ENCODE results near the gene SNX8.
A peak's percentile ranks its signal among the peaks of the same experiment; 100 is the strongest.

Gene SNX8

GRCh38 chr7:2242541-2243429, 71.5 kb downstream of the SNX8 start:
- DNase-seq, result peak; percentile 5 to 35

GRCh38 chr7:2241580-2242540, 72.4 kb downstream of the SNX8 start, which contains the start of the genes MRM2 and NUDT1:
Gene MRM2, minus strand, starts transcription at chr7:2242205. Its CDS starts 36 bp downstream, at chr7:2242169.
Gene NUDT1, plus strand, starts transcription at chr7:2242226. Its CDS starts 2,349 bp downstream, at chr7:2244575.
- DNase-seq, result peak in 1 of 2 experiments; percentile 15

- no peak for DNase-seq
Measured at GRCh38 chr7:2239242-2239641, 75.0 kb downstream of the SNX8 start.

- DNase-seq, result peak; percentile 10 to 30
Measured at GRCh38 chr7:2237109-2237602, 77.1 kb downstream of the SNX8 start.

GRCh38 chr7:2233926-2234325, 80.3 kb downstream of the SNX8 start:
- no peak for DNase-seq

- DNase-seq, result peak; percentile 55 to 60
Measured at GRCh38 chr7:2232766-2233520, 81.3 kb downstream of the SNX8 start, which contains the start of gene MAD1L1. Gene MAD1L1, minus strand, starts transcription at chr7:2232945. Its CDS starts 2,812 bp downstream, at chr7:2230133.

GRCh38 chr7:2231992-2232765, 82.1 kb downstream of the SNX8 start:
- no peak for DNase-seq

- no peak for DNase-seq
Measured at GRCh38 chr7:2230882-2231281, 83.4 kb downstream of the SNX8 start.

- no peak for DNase-seq
Measured at GRCh38 chr7:2230226-2230625, 84.0 kb downstream of the SNX8 start.

GRCh38 chr7:2229467-2229866, 84.8 kb downstream of the SNX8 start:
- no peak for DNase-seq

- DNase-seq, result no peak
Measured at GRCh38 chr7:2228921-2229320, 85.3 kb downstream of the SNX8 start.

GRCh38 chr7:2227699-2228098, 86.5 kb downstream of the SNX8 start:
- no peak for DNase-seq

- no peak for DNase-seq
Measured at GRCh38 chr7:2225830-2226229, 88.4 kb downstream of the SNX8 start.

- no peak for DNase-seq
Measured at GRCh38 chr7:2225336-2225735, 88.9 kb downstream of the SNX8 start.

- no peak for DNase-seq
Measured at GRCh38 chr7:2224934-2225333, 89.3 kb downstream of the SNX8 start.

GRCh38 chr7:2224491-2224928, 89.7 kb downstream of the SNX8 start:
- DNase-seq, result no peak

- DNase-seq, result no peak
Measured at GRCh38 chr7:2223321-2223720, 90.9 kb downstream of the SNX8 start.

GRCh38 chr7:2222516-2222915, 91.7 kb downstream of the SNX8 start:
- no peak for DNase-seq

GRCh38 chr7:2220954-2221353, 93.3 kb downstream of the SNX8 start:
- no peak for DNase-seq

GRCh38 chr7:2220506-2220905, 93.7 kb downstream of the SNX8 start:
- no peak for DNase-seq

GRCh38 chr7:2220030-2220429, 94.2 kb downstream of the SNX8 start:
- DNase-seq, result no peak

Data from Kasumi-1 (cell line).